Hepatocyte (in vitro differentiated cells): Measurements from ENCODE around the gene CCDC70.
"Not testable (repeated sequence)": the region's sequence is repeated elsewhere in the genome, so short reads cannot be mapped to it uniquely, and the experiment has no call there.

Source experiments
- CTCF ChIP-seq: fragments of 200-600 bp; sonication (generic); IDR thresholded peaks from 2 replicates; pipeline ENCODE4 v1.5.1; 2016; ENCODE audit warnings: antibody characterized with exemption, mild to moderate bottlenecking; ENCODE audit not compliant: poor library complexity
- EZH2phosphoT487 ChIP-seq: fragments of 200-600 bp; sonication (generic); IDR thresholded peaks from one replicate; pipeline ENCODE4 v1.6.1; 2018; ENCODE audit warnings: antibody characterized with exemption, mild to moderate bottlenecking, low read depth, moderate library complexity; ENCODE audit not compliant: unreplicated experiment, severe bottlenecking

GRCh38 chr13:51824712-51825111 is 37.1 kb upstream of the CCDC70 start:
- TF ChIP-seq CTCF, EZH2phosphoT487: not testable (repeated sequence)
